SU-DHL-6 (cell line): Measurements from ENCODE around the gene VWA8.

Experiments
- H2AFZ ChIP-seq: fragments of 200-600 bp; sonication (generic); 2 replicates; pipeline ENCODE4 v1.6.1; 2014; ENCODE audit warnings: low read depth, mild to moderate bottlenecking, moderate library complexity, mixed read lengths, antibody characterized with exemption, low read length; ENCODE audit not compliant: severe bottlenecking
- H3F3A ChIP-seq: fragments of 200-600 bp; shearing (Covaris generic); 2 replicates; pipeline ENCODE4 v1.6.0; 2016; ENCODE audit warnings: antibody characterized with exemption, mild to moderate bottlenecking; ENCODE audit not compliant: insufficient read depth
- H3K27ac ChIP-seq: fragments of 200-600 bp; sonication (generic); 2 replicates; pipeline ENCODE4 v1.5.1; 2016; ENCODE audit warnings: low read depth, mild to moderate bottlenecking, low read length, moderate library complexity, mixed read lengths
- H3K27me3 ChIP-seq: fragments of 200-600 bp; sonication (generic), shearing (Covaris generic); 2 replicates; pipeline ENCODE4 v1.6.0; 2014; ENCODE audit warnings: mild to moderate bottlenecking, low read length
- H3K36me3 ChIP-seq: fragments of 200-600 bp; sonication (generic); 2 replicates; pipeline ENCODE4 v1.6.1; 2014; ENCODE audit warnings: mild to moderate bottlenecking, low read length, mixed read lengths
- H3K4me2 ChIP-seq: fragments of 300-600, 200-600 bp; shearing (Covaris generic), sonication (generic); 2 replicates; pipeline ENCODE4 v1.6.0; 2014; ENCODE audit warnings: low read length, low read depth, mild to moderate bottlenecking; ENCODE audit not compliant: poor library complexity, severe bottlenecking
- H3K4me3 ChIP-seq: fragments of 200-600 bp; sonication (generic); 2 replicates; pipeline ENCODE4 v1.5.1; 2014; ENCODE audit warnings: antibody characterized with exemption, low read length, mild to moderate bottlenecking, mixed read lengths; ENCODE audit not compliant: insufficient read depth, poor library complexity, severe bottlenecking
- H3K79me2 ChIP-seq: fragments of 200-600 bp; sonication (generic); 2 replicates; pipeline ENCODE4 v1.6.1; 2014; ENCODE audit warnings: mild to moderate bottlenecking, low read length, moderate library complexity; ENCODE audit not compliant: insufficient read depth
- H3K9ac ChIP-seq: fragments of 200-600 bp; sonication (generic); 2 replicates; pipeline ENCODE4 v1.7.0; 2014; ENCODE audit warnings: mild to moderate bottlenecking, low read length
- H3K9me2 ChIP-seq: fragments of 200-600 bp; sonication (generic); replicated peaks from 2 replicates; pipeline ENCODE4 v1.6.1; 2014; ENCODE audit warnings: low read length; ENCODE audit not compliant: insufficient read depth
- H3K9me3 ChIP-seq: fragments of 200-600 bp; sonication (generic); 2 replicates; pipeline ENCODE4 v1.6.1; 2014; ENCODE audit warnings: low read length, mixed read lengths; ENCODE audit not compliant: insufficient read depth
- H4K20me1 ChIP-seq: fragments of 200-600 bp; sonication (generic); 2 replicates; pipeline ENCODE4 v1.6.1; 2014; ENCODE audit warnings: low read depth, mild to moderate bottlenecking, antibody characterized with exemption, low read length, moderate library complexity, mixed read lengths
- CTCF ChIP-seq: fragments of 200-600 bp; sonication (generic); IDR thresholded peaks from one replicate; pipeline ENCODE4 v1.5.1; 2017; ENCODE audit warnings: antibody characterized with exemption, mild to moderate bottlenecking, low read length, moderate library complexity; ENCODE audit not compliant: insufficient read depth, poor library complexity, severe bottlenecking
- EZH2phosphoT487 ChIP-seq: fragments of 200-600 bp; sonication (generic), shearing (Covaris generic); conservative IDR thresholded peaks from 2 replicates; pipeline ENCODE4 v1.6.1; 2018; ENCODE audit warnings: mild to moderate bottlenecking, antibody characterized with exemption, low read length, moderate library complexity, mixed read lengths

Gene VWA8

GRCh38 chr13:41995946-41996345, 35.0 kb upstream of the VWA8 start:
- no peak overlapping the region for H3K4me2 ChIP-seq

GRCh38 chr13:41995336-41995735, 34.4 kb upstream of the VWA8 start:
- Histone ChIP-seq H2AFZ (no peak overlapping the region), H3K79me2 (no peaks in the 10 kb centered on the region), H3K9me3 (no peaks in the 10 kb centered on the region), H3F3A (no peaks in the 10 kb centered on the region), H3K4me3 (no peak overlapping the region), H3K27me3 (no peaks in the 10 kb centered on the region), H3K36me3 (no peaks in the 10 kb centered on the region), H3K4me2 (no peak overlapping the region), H3K27ac (no peak overlapping the region), H3K9ac (no peak overlapping the region), H3K9me2 (no peaks in the 10 kb centered on the region), H4K20me1 (no peaks in the 10 kb centered on the region)
- TF ChIP-seq CTCF = no peak
- TF ChIP-seq EZH2phosphoT487 = no peak

More at GRCh38 chr13:41995946-41996345, 35.0 kb upstream of the VWA8 start:
- no peak overlapping the region for H3K4me3 ChIP-seq
- TF ChIP-seq EZH2phosphoT487 (no peak), CTCF (no peak)
- no peak overlapping the region for H2AFZ ChIP-seq
- no peaks in the 10 kb centered on the region for H4K20me1 ChIP-seq
- no peak overlapping the region for H3K9ac ChIP-seq
- H3K9me2 ChIP-seq = no peaks in the 10 kb centered on the region
- no peaks in the 10 kb centered on the region for H3F3A ChIP-seq
- no peak overlapping the region for H3K27ac ChIP-seq
- H3K36me3 ChIP-seq = no peaks in the 10 kb centered on the region
- no peaks in the 10 kb centered on the region for H3K9me3 ChIP-seq
- no peaks in the 10 kb centered on the region for H3K27me3 ChIP-seq
- no peaks in the 10 kb centered on the region for H3K79me2 ChIP-seq

GRCh38 chr13:41994696-41995095, 33.8 kb upstream of the VWA8 start:
- H4K20me1 ChIP-seq = no peaks in the 10 kb centered on the region
- no peaks in the 10 kb centered on the region for H3K9me3 ChIP-seq
- H3F3A ChIP-seq = no peaks in the 10 kb centered on the region
- no peak overlapping the region for H3K4me3 ChIP-seq
- H3K36me3 ChIP-seq = no peaks in the 10 kb centered on the region
- no peaks in the 10 kb centered on the region for H3K9me2 ChIP-seq
- H2AFZ ChIP-seq = no peak overlapping the region
- H3K9ac ChIP-seq = no peak overlapping the region
- H3K79me2 ChIP-seq = no peaks in the 10 kb centered on the region
- no peaks in the 10 kb centered on the region for H3K27me3 ChIP-seq
- H3K4me2 ChIP-seq = no peak overlapping the region
- H3K27ac ChIP-seq = no peak overlapping the region
- TF ChIP-seq CTCF (no peak), EZH2phosphoT487 (no peak)
